Daoy (cell line): ENCODE measurements around the gene GPR87. TPM values are rescaled to one million over a fixed set of nuclear protein-coding genes. Genes with fewer than 3 reads are reported as not detected.

Experiments
- DNase-seq: peaks from one replicate; pipeline ENCODE4 v3.0.0-alpha.2; 2015; ENCODE audit warnings: low read depth
- total RNA-seq: library from RNA; depleted of rRNA; stranded (reverse); fragments of >200 nt; shearing (Covaris generic); gene quantifications from 2 replicates; pipeline ENCODE4 v1.2.3, GENCODE V29; 2014; rRNA removed

GPR87 gene
- total RNA-seq, 1 experiment from 2014 or later = 0.40 TPM

DNA sequence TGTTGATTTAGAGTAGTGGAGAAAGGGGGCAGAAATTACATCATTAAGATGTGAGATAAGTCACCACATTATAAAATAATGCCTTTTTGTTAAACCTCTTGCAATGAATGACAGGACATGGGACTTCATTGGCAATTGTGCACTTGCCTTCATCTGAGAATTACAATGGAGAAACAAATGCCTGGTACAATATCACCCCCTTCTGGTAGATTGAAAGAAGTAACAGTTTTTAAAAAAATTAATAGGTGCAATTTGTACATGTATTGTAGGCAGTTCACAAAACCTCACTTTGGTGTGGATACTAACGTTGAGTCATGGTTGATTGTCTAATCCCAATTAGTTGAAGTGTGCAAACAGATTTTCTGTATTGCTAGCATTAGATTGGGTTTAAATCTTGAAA lies 33.7 kb downstream of the GPR87 start:
- DNase-seq = peak; percentile 57

DNA sequence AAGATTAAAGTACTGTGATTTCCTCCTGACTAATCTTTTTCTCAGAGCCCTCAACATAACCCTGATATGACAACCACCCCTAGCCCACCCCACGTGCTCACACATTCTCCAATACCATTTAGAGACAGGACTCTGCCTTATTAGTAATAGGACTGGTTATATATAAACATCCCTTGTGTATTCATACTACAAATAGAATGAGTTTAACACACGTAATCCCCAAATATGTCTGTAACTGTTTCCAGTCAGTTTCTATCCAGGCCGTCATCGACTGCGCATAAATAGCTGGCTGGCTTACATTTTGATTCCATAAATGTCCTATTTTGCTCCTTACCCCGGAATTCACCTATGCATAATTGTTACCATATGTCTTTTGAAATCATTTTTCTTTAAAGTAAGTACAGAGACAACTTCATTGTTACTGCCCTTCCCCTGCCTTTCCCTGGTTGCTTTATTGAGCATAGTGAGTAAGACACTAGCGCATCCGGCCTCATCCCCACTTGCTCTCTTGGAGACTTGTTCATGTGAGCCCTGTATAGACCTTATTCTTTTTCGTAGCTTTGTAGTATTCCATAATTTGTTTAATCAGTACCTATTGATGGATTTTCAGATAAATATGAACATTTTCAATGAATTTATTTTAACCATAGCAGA lies 34.8 kb downstream of the GPR87 start:
- no peak for DNase-seq

GRCh38 chr3:151278230-151278629 lies 38.4 kb downstream of the GPR87 start, which contains the start of gene P2RY14:
P2RY14 (minus strand) TSS chr3:151278542; CDS start chr3:151214316, 64,226 bp downstream.
- DNase-seq = no peak

DNA sequence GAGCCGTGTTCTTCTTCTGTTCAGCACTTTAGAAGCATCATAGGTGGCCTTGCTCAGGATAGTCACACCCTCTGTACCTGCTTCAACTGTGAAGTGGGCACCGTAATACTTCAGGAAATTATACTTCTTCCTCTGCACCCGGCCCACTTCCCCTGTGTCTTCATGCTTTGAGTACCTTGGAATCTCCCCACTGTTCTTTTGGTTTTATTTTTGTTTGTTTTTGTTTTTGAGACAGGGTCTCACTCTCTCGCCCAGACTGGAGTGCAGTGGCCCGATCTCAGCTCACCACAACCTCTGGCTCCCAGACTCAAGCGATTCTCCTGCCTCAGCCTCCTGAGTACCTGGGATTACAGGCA lies 40.0 kb downstream of the GPR87 start:
- no peak for DNase-seq

DNA sequence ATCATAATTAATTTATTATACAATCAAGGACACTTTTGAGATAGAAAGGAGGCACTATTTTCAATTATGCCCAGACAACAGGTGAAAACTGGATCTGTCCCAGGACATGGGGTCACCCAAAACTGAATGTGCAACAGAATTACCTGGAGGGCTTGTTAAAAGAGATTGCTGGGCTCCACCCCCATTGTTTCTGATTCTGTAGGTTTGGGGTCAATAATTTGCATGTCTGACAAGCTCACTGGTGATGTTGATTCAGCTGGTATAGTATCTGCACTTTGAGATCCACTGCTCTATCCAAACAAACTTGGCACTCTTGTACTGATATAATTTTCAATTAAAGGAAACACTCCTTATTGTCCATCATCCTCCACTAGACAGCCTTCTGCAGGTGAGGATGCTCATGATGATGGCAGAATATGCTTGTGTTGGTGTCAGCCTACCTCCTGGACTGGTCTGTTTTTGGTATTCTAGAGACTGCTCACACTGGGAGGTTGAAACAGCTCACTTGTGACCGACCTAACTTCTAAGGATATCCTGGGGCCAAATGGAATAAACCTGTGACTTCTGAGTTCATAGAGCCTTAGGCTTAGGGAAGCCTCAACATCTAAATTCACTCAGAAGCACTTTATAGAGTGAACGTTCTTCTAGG lies 40.5 kb downstream of the GPR87 start:
- no peak for DNase-seq

DNA sequence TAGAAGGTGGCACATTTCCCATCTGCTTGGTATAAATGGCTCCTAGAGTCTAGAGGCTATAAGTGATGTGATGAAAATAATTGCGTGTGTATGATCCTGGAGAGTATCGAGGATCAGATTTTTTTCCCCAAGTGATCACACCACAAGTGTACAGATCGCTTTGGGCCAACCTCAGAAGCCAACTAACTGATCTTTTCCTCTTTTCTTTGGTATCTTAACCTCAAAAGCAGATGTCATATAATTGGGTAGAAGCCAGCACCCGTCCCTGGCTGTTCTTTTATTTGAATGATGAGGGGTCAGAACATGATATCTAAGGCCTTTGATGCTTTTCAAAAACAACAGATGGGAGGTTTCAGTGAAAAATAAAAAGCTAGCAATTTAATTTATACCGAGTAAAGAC lies 41.5 kb downstream of the GPR87 start:
- no peak for DNase-seq

GRCh38 chr3:151269631-151270030 lies 47.0 kb downstream of the GPR87 start:
- no peak for DNase-seq

DNA sequence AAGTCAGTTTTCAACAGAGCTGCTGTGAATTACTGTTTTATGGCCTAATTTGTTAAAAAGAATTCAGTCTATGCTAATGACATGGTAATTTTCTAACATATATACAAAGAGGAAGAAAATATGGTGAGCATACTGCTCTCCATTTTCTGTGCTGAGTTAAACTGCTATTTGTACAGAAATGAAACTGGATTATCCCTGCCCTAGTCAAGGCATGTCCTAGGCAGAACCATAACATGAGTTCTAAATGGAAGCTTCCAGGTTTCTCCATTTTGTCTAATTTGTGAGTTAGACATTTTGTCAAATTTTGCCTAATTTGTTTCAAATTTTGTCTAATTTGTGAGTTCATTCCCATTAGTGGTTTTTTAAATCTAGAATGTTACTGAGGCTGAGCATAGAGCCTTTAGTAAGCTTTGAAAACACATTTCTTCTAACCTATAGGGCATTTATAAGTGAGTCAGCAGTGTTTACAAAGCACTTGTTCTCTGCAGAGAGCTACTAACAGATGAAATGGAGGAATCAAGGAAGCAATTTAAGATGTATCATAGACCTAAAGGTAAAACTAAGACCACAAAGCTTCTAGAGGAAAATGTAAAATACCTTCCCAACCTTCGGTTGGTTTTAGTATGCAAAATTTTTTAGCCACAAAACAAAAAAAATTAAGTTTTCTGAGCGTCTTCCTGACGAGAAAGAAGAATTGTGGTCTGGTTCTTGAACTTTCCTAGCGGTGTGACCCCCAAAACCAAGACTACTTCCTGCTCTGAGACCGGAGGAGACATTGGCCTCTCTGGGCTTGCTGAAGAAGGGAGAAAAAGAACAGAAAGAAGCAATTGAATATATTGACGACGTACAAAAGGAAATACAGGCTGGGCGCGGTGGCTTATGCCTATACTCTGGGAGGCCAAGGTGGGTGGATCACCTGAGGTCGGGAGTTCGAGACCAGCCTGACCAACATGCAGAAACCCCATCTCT lies 48.1 kb downstream of the GPR87 start:
- DNase-seq = no peak

DNA sequence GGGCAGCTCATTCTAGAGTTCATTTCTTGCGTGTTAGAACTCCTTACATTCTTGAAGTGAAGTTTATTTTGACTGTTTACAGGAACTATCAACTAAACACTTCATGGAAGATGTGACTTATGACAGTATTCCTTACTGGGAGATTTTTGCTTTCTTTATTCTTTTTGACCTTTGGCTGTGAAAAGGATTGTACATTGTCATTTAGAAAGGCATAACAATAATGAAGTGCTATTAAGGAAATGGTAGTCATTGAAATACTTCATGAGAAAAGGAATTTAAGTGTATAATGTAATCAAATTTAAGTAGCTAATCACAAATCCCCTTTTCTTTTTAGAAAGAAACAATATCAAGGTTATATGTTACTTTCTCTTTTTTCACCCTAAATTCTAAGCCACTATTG lies 49.6 kb downstream of the GPR87 start:
- DNase-seq = no peak

DNA sequence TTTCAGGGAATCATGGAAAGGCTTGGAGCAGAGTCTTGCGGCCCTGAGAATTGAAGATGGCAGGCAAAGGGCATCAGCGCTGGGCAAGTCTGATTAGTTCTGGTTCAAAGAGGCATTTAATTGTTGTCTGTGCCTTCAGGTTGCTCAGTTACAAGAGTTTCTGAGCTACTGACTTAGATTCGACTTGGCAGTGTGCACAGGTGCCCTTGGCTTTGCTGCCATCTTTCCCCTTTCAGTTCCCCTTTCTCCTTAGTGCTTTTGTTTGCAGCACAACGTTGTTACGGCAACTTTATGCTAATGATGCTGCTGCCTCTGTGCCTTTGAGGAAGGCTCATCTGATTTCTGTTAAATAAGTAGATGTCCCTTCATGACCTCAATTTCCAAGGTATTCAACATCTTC lies 50.8 kb downstream of the GPR87 start:
- DNase-seq = no peak

DNA sequence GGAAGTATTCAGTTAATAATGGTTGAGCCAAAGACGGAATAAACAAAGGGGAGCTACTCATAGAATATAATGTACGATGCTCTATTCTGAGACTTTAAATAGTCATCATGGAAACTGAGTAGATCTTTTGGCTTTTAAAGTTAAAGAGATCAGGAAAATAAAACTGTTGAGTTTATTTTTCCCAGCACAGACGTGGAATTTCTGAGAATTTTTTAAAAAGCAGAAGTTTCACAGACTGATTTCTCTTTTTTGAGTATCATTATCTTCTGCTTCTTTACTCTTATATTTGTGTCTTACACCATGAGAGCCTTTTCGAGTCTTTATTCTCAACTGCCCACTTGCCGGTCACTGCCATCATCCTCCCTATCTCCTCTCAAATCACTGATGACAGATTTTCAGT lies 51.5 kb downstream of the GPR87 start:
- DNase-seq = no peak

- DNase-seq = no peak
These were observed 52.0 kb downstream of the GPR87 start for GRCh38 chr3:151264605-151265004.

- no peak for DNase-seq
These were observed 53.6 kb downstream of the GPR87 start for GRCh38 chr3:151262871-151263525.

DNA sequence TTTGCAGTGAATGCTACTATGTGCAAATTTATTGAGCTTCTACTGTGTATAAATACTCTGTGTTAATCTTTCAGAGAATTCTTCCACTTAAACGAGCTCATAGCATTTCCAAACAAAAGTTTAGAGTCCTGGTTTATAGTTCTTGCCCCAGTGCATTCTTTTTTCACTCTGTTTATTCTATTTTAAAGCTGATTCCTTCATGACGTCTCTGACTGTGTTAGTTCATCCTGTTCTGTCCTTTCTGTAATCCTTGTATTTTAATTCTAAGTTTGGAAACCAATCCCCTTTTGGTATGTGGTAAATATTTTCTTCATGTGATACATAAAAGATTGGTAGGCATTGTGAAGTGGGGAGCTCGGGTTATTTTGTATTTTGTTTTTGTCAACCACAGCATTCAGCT lies 57.0 kb downstream of the GPR87 start:
- no peak for DNase-seq

DNA sequence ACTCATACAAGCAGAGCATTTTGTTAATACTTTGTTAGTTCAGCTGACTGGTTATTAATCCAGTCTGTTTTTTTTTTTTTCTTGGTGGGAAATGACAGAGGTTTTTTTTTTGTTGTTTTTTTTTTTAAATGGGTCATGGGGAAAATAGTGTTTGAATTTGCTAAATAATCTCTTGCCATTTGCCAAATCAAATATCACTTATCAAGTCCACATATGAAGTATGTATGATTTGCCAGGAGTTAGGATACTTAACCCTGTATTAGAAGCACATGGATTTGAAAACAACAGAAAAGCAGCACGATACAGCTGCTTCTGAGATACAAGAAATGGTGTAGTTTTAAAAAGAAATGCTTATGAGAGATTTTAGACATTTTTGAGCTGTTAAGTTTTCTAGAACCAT lies 59.9 kb downstream of the GPR87 start:
- no peak for DNase-seq

DNA sequence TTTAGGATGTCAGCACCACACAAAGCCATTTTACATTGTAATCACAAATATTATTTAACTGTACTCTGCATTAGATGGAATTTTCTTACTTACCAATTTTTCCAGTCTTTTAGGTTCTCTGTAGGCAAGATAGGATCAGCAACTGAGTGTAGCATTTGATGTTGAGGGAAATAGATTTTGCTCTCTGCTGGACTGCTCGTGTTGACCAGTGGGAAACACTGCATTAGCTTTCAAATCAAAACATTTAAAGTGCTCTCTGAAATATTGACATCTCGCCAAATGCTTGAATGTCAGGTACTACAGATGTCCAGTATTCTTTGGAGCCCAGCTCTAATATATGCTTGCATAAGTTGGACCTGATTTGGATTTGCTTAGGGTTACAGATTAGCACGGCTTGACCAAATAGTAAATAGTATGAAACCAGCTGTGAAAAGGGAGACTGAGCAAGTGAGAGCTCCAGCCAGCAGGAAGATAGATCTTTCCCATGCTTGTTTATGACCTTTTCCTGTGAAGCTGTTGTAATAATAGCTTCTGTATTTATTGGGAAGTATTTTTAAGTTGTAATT lies 67.8 kb downstream of the GPR87 start:
- DNase-seq = no peak

Other genes with a start within 250 kb of the GPR87 start
- gene MED12L, start 231.2 kb downstream of the GPR87 start, total RNA-seq = 1.8 and 2.7 TPM in 2 replicates
- not detected in 2 replicates for gene GPR171, start 113.6 kb downstream of the GPR87 start, total RNA-seq
- not detected in 2 replicates for gene P2RY14, start 38.3 kb downstream of the GPR87 start, total RNA-seq
- gene P2RY13, start 12.7 kb upstream of the GPR87 start, total RNA-seq = not detected in 2 replicates
- gene P2RY12, start 67.9 kb upstream of the GPR87 start, total RNA-seq = not detected in 2 replicates
- not detected in 2 replicates for gene IGSF10, start 144.2 kb upstream of the GPR87 start, total RNA-seq